ENCODE results near the gene SSU72. TPM values are rescaled to one million over a fixed set of nuclear protein-coding genes. Genes with fewer than 3 reads are reported as not detected.

SSU72 gene
- total and polyA plus RNA-seq, 2 donors (not counting 3 experiments of a cell fraction or from before 2014, with no cell fraction given): 85.9 to 129 TPM

DNA sequence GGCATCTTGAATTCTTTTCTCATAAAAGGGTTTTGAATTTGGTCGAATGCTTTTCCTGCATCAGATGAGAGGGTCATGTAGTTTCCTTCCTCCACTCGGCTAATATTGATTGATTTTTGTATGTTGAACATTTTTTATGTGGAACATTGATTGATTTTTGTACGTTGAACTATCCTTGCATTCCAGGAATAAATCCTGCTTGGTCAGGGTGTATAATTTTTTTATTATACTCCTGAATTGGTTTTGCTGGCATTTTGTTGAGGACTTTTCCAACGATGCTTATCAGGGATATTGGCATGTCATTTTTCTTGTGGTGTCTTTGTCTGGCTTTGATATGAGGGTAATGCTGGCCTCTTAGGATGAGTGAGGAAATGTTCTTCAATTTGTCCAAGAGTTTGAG lies 42.7 kb downstream of the SSU72 start:
- CTCF ChIA-PET: no interaction called here
- dilution Hi-C loops (cut with MboI; ENCODE audit: extremely low pct_ligation_motif_present, low sequenced_read_pairs): no loop called here
- intact Hi-C loops (cut with micrococcal nuclease): no loop called here
- TF ChIP-seq EZH2 (IDR thresholded peaks at IDR 0.05; ENCODE audit: borderline replicate concordance, low read depth, low read length, severe bottlenecking): no peak
- no peak for TF ChIP-seq POLR2A (IDR thresholded peaks at IDR 0.05; ENCODE audit: low read depth, low read length)
- TF ChIP-seq, protein P1, sequence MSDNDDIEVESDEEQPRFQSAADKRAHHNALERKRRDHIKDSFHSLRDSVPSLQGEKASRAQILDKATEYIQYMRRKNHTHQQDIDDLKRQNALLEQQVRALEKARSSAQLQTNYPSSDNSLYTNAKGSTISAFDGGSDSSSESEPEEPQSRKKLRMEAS (IDR thresholded peaks at IDR 0.05; ENCODE audit: insufficient read depth, insufficient read length): no peak
- no peak for TF ChIP-seq MYC (IDR thresholded peaks at IDR 0.05; ENCODE audit: low read depth, low read length)
- TF ChIP-seq JUN (IDR thresholded peaks at IDR 0.05; ENCODE audit: borderline replicate concordance, insufficient read depth, insufficient read length, low read depth): no peak
- TF ChIP-seq POLR2AphosphoS5 (IDR thresholded peaks at IDR 0.05; ENCODE audit: insufficient read depth, low read depth, low read length): no peak
- TF ChIP-seq, protein P2, sequence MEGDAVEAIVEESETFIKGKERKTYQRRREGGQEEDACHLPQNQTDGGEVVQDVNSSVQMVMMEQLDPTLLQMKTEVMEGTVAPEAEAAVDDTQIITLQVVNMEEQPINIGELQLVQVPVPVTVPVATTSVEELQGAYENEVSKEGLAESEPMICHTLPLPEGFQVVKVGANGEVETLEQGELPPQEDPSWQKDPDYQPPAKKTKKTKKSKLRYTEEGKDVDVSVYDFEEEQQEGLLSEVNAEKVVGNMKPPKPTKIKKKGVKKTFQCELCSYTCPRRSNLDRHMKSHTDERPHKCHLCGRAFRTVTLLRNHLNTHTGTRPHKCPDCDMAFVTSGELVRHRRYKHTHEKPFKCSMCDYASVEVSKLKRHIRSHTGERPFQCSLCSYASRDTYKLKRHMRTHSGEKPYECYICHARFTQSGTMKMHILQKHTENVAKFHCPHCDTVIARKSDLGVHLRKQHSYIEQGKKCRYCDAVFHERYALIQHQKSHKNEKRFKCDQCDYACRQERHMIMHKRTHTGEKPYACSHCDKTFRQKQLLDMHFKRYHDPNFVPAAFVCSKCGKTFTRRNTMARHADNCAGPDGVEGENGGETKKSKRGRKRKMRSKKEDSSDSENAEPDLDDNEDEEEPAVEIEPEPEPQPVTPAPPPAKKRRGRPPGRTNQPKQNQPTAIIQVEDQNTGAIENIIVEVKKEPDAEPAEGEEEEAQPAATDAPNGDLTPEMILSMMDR (IDR thresholded peaks at IDR 0.05; ENCODE audit: extremely low read depth in 1 of 2, insufficient read depth in 1 of 2, low read depth in 1 of 2, low read length in 2 of 2): no peak
- no peak for TF ChIP-seq FOS (IDR thresholded peaks at IDR 0.05; ENCODE audit: borderline replicate concordance, insufficient read depth, low read length)
- TF ChIP-seq GATA2 (IDR thresholded peaks at IDR 0.05; ENCODE audit: insufficient read depth, insufficient read length, low read depth, low read length): no peak
- Histone ChIP-seq H3K4me1 (ENCODE audit: control insufficient read depth, extremely low read depth, insufficient read depth, low read length) (no peaks in the 10 kb centered on the region), H3K36me3 (ENCODE audit: control insufficient read depth in 2 of 2, extremely low read depth in 1 of 2, insufficient read depth in 2 of 2, low read length in 2 of 2) (peaks cover 7 to 19% of the 10 kb centered on the region in 2 experiments), H3K9me1 (replicated peaks; ENCODE audit: control insufficient read depth, extremely low read depth, insufficient read depth, low read length) (no peaks in the 10 kb centered on the region), H4K20me1 (replicated peaks; ENCODE audit: control insufficient read depth, extremely low read depth, insufficient read depth, low read length) (no peaks in the 10 kb centered on the region), H3K27me3 (ENCODE audit: control insufficient read depth in 2 of 2, insufficient read depth in 2 of 2, low read length in 2 of 2) (no peaks in the 10 kb centered on the region), H3K27ac (ENCODE audit: insufficient read depth, low read depth, low read length) (no peak overlapping the region), H3K79me2 (ENCODE audit: control insufficient read depth, insufficient read depth, low read length) (no peaks in the 10 kb centered on the region), H3K4me2 (ENCODE audit: insufficient read depth, low read length) (no peak overlapping the region), H2AFZ (ENCODE audit: low read depth, low read length) (no peak overlapping the region), H3K4me3 (replicated peaks in 1 of 3; ENCODE audit: insufficient read depth in 1 of 3, low read depth in 1 of 3, low read length in 3 of 3) (no peak overlapping the region), H3K9ac (replicated peaks; ENCODE audit: extremely low read depth, insufficient read depth, low read length) (no peak overlapping the region), H3K9me3 (replicated peaks; ENCODE audit: control insufficient read depth, insufficient read depth, low read length) (no peaks in the 10 kb centered on the region)
- FAIRE-seq (no peak), DNase-seq (ENCODE audit: low read depth, low spot score) (no peak)
- no TSS peak for BruUV-seq (replicated peaks)
- POLR2A ChIA-PET: no interaction called here
